ENCODE measurements around the gene LRR1.

GRCh38 chr14:49612251-49612650 is 13.5 kb downstream of the LRR1 start:
- TF ChIP-seq CTCF (IDR thresholded peaks at IDR 0.05), result no peak
- no peak for TF ChIP-seq POLR2A (IDR thresholded peaks at IDR 0.05)
